K562 (cell line): ENCODE measurements around the gene FBN3. TPM values are rescaled to one million over a fixed set of nuclear protein-coding genes. Genes with fewer than 3 reads are reported as not detected.

Source experiments
- DEAF1 ChIP-seq: fragments of 450-650 bp; formaldehyde crosslinking; IDR thresholded peaks from 2 replicates; pipeline ENCODE4 v1.4.0; 2020; ENCODE audit warnings: mild to moderate bottlenecking, moderate library complexity
- MAZ ChIP-seq, 2 experiments: fragments of 450-650 bp in 1 of 2; sonication (generic) in 1 of 2; formaldehyde crosslinking; IDR thresholded peaks in 1 of 2; conservative IDR thresholded peaks in 1 of 2; 2 replicates each; pipeline versions ENCODE4 v1.4.0 to v1.5.0; 2020; ENCODE audit warnings: mild to moderate bottlenecking in 1 of 2, missing genetic modification reagents in 1 of 2
- OTX1 ChIP-seq: fragments of 450-650 bp; formaldehyde crosslinking; IDR thresholded peaks from 2 replicates; pipeline ENCODE4 v1.4.0; 2022; ENCODE audit warnings: mild to moderate bottlenecking
- PML ChIP-seq: IDR thresholded peaks from 2 replicates; pipeline ENCODE4 v1.6.1; 2012; ENCODE audit warnings: low read length, inconsistent platforms
- ZC3H8 ChIP-seq: fragments of 450-650 bp; IDR thresholded peaks from 2 replicates; pipeline ENCODE4 v1.6.1; 2017
- ZNF318 ChIP-seq, 2 experiments: fragments of 450-650 bp; IDR thresholded peaks; 2 replicates each; pipeline ENCODE4 v1.6.1; 2016; ENCODE audit warnings: mild to moderate bottlenecking in 2 of 2, borderline replicate concordance in 1 of 2, low read depth in 1 of 2, moderate library complexity in 1 of 2
- polyA plus RNA-seq, 8 experiments: library from polyadenylated mRNA; depleted of rRNA in 4 of 8; stranded (reverse) in 5 of 8; unstranded in 3 of 8; fragments of >200 nt; fragmentation: Nextera tagmentation in 2 of 8; fragmentation: Illumina TruSeq in 1 of 8; extraction: Ambion mirVana in 2 of 8; extraction: Trizol in 1 of 8; gene quantifications; 2 replicates each; pipeline versions ENCODE4 v1.2.1 to v1.2.3, GENCODE V29; 2011 to 2014; ENCODE audit warnings: inconsistent platforms in 1 of 8, missing spikeins in 1 of 8
- total RNA-seq, 7 experiments: library from RNA; depleted of rRNA in 6 of 7; stranded (reverse); fragments of >200 nt in 6 of 7; fragmentation: Illumina TruSeq in 2 of 7; extraction: Trizol in 2 of 7; gene quantifications; 2 replicates each; pipeline versions ENCODE4 v1.2.1 to v1.2.3, GENCODE V29; 2011 to 2021; ENCODE audit warnings: low replicate concordance in 1 of 7

FBN3 gene
- total and polyA plus RNA-seq, 9 of the 15 experiments (the other 6 are each of a cell fraction or from before 2014, with no cell fraction given): under 0.01 to 0.29 (median 0.01) TPM; not detected in 4

- TF ChIP-seq ZNF318 (IDR thresholded peaks at IDR 0.05; ENCODE audit: borderline replicate concordance in 1 of 2, low read depth in 1 of 2) (0 out of 4 replicates have a peak, but pooled peaks of 1 of the 2 experiments have one; percentile 25), ZC3H8 (no peak), OTX1 (CRISPR knock-in tag) (no peak), MAZ (CRISPR knock-in tag; conservative IDR thresholded peaks at IDR 0.05 in 1 of 2, IDR thresholded peaks at IDR 0.05 in 1 of 2) (0 out of 4 replicates have a peak, but pooled peaks of 1 of the 2 experiments have one; percentile 25), PML (no peak), DEAF1 (CRISPR knock-in tag) (no peak)
Measured at GRCh38 chr19:8081569-8082550, 67.5 kb downstream of the FBN3 start (continued).
